ENCODE data around the gene PIK3CD. TPM values are rescaled to one million over a fixed set of nuclear protein-coding genes. Genes with fewer than 3 reads are reported as not detected.
"Not testable (repeated sequence)": the region's sequence is repeated elsewhere in the genome, so short reads cannot be mapped to it uniquely, and the experiment has no call there.

Gene PIK3CD
- polyA plus RNA-seq, 10 donors, result 1.8 to 6.1 (median 2.8) TPM

DNA sequence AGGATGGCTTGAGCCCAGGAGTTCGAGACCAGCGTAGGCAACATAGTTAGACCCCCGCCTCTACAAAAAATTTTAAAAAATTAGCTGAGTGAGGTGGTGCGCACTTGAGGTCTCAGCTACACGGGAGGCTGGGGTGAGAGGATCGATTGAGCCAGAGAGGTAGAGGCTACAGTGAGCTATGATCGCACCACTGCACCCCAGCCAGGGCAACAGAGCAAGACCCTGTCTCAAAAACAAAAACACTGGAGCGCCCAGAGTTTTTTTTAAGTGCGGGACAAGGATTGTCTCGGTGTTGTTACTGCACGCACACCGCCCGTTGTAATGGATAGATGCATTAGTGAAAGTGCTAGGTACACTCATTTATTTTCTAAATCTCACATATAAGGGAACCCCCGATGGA lies 37.1 kb downstream of the PIK3CD start:
- no peak for DNase-seq

DNA sequence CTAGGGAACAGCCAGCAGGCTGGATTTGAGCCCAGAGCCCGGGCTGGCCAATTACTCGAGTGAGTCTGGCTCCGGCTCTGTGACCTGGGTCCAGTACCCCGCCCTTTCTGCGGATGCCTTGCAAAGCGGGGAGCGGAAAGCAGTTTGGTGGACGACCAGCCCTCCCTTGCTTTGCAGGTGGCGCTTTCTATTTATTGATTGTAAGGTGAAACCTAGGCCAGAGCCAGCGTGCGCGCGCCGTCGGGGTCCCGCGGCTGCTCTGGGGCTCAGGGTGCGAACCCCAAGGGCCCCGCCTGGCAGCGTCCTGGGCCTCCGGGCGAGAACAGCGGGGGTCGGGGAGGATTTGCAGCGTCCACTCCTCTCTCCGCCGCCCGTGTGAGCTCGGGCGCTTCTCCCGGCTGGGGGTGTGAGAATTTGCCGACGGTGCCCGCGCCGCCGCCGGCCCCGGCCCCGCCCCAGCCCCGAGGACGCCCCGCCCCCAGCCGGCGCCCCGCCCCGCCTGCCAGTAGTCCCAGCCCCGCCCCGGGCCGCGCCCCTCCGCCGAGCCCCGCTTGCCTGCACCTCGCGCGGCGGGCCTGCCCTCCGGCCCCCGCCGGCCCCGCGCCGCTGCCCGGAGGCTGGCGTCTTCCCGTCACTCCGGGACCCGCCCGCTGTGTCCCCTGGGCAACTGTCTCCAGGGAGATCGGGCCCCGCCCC lies 37.6 kb downstream of the PIK3CD start:
- peak; percentile 30 to 54 (median 41) for DNase-seq

DNA sequence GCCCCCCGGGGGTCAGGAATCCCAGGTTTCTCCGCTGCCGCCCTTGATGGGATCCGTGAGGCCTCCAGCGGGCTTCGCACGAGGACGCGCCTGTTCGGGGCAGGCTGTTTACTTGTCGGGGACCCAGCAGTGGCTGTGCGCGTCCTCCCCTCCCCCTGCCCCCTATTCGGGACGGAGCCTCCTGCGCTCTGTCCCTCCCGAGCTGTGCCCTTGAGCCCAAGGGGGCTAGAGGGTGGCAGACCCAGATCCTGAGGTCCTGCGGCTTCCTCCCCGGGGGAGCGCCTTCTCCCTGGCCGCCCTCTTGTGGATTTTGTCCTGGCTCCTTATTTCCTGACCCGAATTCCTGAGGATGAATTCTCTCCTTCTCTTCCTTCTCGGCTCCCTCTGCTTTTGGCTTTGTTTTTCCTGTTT lies 38.4 kb downstream of the PIK3CD start:
- peak in 1 of 3 donors; percentile 39 for DNase-seq

- no peak for DNase-seq
These were observed 39.0 kb downstream of the PIK3CD start for GRCh38 chr1:9690440-9691107.

GRCh38 chr1:9691108-9691445 lies 39.5 kb downstream of the PIK3CD start:
- no peak for DNase-seq

DNA sequence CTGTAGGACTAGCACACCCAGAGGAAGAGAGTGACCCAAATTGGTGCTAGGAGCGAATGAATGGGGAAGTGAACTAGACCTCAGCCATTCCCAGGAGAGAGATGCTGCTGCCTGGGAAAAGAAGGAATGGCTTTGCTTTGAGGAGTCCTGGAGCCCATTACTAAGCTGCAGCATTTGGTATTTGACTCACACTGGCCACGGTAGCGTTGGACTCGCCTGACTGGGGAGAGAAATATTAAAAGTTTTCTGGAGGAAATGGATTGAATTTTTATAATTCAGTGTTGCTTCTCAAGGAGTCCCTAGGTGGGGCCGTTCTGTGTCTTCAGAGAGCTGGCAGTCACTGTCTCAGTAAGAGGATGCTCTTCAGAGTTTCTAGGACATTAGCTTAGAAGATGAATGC lies 40.2 kb downstream of the PIK3CD start:
- no peak for DNase-seq

DNA sequence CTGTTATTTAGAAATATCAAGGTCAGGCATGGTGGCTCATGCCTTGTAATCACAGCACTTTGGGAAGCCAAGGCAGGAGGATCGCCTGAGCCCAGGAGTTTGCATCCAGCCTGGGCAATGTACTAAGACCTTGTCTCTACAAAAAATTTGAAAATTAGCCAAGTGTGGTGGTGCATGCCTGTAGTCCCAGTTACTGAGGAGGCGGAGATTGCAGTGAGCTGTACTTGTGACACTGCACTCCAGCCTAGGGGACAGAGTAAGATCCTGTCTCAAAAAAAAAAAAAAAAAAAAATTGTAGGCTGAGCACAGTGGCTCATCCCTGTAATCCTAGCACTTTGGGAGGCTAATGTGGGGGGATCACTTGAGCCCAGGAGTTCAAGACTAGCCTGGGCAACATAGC lies 45.3 kb downstream of the PIK3CD start:
- no peak for DNase-seq

DNA sequence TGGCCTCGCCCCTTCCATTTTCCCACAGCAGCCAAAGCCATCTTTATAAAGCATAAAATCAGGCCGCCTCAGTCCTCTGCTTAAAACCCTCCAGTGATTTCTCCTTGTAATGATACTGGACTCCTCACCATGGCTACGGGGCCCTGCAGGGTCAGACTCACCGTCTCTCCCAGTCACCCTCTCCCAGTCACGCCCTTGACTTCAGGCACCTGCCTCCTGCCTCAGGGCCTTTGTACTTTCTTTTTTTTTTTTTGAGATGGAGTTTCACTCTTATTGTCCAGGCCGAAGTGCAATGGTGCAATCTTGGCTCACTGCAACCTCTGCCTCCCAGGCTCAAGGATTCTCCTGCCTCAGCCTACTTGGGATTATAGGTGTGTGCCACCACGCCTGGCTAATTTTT lies 47.8 kb downstream of the PIK3CD start:
- DNase-seq, result no peak

DNA sequence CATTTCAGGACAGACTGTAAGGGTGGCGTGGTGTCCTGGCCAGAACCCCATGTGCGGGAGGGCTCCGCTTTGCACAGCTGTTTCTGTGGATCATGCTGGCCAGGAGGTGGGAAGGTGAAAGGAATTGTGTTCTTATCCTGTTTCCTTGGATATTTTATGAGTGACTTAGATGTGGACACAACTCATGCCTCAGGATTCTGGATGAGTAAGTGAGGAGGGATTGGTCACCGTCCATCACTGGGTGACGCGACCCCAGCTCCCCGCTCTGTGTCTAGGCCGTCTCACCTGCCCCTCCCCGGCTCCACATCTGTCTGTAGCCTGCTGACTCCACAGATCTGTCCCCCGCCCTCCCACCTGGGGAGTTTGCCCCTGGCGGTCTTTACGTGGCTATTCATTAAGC lies 48.8 kb downstream of the PIK3CD start:
- DNase-seq, result peak in 1 of 3 donors; percentile 58

DNA sequence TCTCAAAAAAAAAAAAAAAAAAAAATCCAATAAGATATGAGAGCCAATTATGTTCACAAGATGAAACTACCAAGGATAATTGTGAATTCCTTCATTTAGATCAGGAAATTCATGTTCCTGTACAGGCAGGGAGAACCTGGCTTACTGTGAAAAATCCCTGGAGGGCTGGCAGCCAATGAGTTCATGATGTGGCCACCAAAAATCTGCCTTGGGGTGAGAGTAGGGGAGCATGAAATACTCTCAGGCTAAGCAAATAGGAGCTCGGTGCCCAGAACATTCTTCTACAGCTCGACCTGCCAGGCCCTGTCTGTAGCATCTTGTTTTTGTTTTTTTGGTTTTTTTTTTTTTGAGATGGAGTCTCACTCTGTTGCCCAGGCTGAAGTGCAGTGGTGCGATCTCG lies 50.1 kb downstream of the PIK3CD start:
- DNase-seq, result no peak

GRCh38 chr1:9703165-9703509 lies 51.6 kb downstream of the PIK3CD start:
- DNase-seq, result no peak

DNA sequence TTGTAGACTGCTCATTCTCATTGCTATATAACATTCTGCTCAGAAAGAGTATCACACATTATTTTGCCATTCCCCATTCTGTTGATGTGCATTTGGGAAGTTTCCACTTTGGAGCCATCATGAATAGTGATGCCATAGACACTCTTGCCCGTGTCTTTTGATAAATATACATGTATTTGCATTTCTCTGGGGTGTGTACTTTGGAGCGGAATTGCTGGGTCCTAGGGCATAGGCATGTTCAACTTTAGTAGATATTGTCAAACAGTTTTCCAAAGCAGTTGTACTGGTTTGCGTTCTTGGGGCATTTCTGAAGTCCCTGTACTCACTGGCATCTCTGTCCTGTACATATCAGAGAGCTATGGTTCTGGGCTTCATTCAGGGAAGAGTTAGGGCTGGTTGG lies 52.1 kb downstream of the PIK3CD start:
- DNase-seq, result no peak

DNA sequence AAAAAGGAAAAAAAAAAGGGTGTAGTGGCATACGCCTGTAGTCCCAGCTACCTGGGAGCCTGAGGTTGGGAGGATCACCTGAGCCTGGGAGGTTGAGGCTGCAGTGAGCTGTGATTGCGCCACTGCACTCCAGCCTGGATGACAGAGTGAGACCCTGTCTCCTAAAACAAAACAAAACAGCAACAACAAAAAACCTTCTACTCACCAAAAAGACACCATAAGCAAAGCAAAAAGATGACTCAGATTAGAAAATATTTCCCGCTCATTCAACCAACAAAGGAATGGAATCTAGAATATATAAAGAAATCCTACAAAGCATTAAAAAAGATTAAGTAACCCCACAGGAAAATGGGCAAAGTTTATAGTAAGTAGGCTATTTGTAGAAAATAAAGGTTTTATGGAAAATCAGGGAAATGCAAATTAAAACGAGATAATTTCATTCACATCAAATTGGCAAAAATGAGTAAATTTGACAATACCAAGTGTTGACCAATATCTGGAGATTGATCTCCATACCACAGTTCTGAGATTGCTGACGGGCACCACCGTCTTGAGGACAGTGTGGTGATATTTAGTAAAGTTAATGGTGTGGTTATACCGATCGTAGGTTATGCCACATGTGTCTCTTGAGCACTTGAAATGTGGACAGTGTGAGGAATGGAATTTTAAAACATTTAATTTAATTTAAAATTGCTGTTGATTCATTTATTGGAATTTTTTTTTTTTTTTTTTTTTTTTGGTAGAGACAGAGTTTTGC lies 54.0 kb downstream of the PIK3CD start:
- DNase-seq, result no peak

- DNase-seq, result no peak
These were observed 54.6 kb downstream of the PIK3CD start for GRCh38 chr1:9706178-9706577.

DNA sequence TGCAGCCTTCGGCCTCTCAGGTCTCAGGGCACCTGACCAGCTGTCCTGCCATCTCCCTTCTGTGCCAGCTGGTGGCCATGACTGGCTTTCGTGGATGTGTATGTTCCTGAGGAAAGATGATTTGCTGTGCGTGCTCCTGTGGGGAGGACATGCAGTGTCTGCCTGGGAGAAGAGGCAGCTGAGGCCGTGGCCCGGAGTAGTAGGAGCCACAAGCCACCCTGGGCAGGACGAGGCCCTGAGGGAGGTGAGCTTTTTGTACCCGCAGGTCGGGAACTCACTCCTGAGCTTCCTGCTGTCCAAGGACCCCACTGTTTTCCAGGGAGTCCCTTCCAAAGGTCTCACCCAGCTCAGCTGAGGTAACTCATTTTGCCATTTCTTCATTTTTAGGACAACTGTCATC lies 58.5 kb downstream of the PIK3CD start:
- DNase-seq, result no peak

DNA sequence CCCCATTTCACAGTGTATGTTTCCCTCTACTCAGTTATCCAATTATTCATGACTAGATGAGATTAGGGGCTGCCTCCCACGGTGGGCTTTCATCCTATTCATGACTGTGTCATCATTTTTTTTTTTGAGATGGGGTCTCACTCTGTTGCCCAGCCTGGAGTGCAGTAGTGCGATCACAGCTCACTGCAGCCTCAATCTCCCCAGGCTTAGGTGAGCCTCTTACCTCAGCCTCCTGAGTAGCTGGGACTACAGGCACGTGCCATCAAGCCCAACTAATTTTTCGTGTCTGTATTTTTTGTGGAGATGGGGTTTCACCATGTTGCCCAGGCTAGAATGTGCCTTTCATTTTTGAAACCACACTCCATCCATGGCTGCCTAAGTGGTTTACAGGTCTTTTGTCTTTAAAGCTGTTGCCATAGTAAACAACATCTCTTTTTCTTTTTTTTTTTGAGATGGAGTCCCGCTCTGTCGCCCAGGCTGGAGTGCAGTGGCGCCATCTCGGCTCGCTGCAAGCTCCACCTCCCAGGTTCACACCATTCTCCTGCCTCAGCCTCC lies 60.0 kb downstream of the PIK3CD start:
- DNase-seq, result no peak

GRCh38 chr1:9712767-9713166 lies 61.2 kb downstream of the PIK3CD start:
- not testable (repeated sequence) for DNase-seq

DNA sequence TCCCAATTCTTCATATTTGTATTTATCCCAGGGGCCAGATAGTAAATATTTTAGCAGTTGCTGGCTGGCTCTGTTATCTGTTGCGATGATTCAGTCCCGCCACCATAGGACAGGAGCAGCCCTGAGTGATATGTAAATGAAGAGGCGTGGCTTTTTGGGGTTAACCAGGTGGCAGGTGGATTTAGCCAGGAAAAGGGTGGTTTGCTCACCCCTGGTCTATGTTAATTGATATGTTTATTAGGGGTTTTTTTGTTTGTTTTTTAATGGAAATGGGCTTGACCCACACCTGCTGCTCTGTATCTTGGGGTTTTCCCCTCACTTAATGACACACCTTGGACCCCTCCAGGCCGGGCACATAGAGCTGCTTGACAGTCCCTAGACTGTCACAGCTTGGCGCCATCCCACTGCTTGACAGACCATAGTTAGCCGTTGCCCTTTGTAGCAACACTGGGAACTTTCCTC lies 62.8 kb downstream of the PIK3CD start:
- DNase-seq, result no peak

- no peak for DNase-seq
These were observed 64.2 kb downstream of the PIK3CD start for GRCh38 chr1:9715536-9716226.

DNA sequence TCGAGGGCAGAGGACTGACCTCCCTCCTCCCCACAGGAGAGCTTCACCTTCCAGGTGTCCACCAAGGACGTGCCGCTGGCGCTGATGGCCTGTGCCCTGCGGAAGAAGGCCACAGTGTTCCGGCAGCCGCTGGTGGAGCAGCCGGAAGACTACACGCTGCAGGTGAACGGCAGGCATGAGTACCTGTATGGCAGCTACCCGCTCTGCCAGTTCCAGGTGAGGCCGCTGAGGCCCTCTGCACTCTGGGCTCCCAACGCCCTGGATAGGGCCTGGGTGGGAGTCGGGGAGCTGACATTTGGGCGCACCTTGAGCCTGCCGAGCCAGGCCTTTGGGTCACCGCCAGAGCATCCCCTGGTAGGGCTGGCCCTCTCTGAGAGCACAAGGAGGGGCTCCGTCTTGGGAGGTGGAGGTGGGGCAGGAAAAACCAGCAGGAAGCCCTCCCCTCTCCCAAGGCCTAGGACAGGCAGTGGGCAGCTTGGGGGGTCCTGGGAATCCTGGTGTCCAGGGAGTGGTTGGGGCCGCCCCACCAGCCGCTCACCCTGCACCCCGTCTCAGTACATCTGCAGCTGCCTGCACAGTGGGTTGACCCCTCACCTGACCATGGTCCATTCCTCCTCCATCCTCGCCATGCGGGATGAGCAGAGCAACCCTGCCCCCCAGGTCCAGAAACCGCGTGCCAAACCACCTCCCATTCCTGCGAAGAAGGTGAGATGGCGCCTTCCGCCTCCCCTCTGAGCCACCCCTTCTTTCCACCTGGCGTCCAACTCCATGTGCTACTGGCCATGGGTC lies 65.1 kb downstream of the PIK3CD start:
- DNase-seq, result no peak
